Activated B cell treated with CpG ODN at 0.5 μM for 24 hours (primary cell): Measurements from ENCODE around the gene RPUSD3. TPM values are rescaled to one million over a fixed set of nuclear protein-coding genes. Genes with fewer than 3 reads are reported as not detected.

Experiments
- ATAC-seq: fragments of 200-7000 bp; cut with Tn5 transposase; one replicate; pipeline ENCODE4 v1.10.0; 2021; ENCODE audit warnings: low read depth, mild to moderate bottlenecking, moderate library complexity
- CTCF ChIA-PET: fragments of 350-600 bp; sonication (Branson Sonifier 250); formaldehyde crosslinking; loops from one replicate; lab custom pipeline; 2021; ENCODE audit warnings: antibody characterized with exemption; lab: Charles Lee
- POLR2A ChIA-PET: fragments of 350-600 bp; sonication (Branson Sonifier 250); formaldehyde crosslinking; loops from one replicate; lab custom pipeline; 2021; ENCODE audit warnings: antibody characterized with exemption; lab: Charles Lee
- DNase-seq: peaks from one replicate; pipeline ENCODE4 v3.0.0; 2022
- H3K27ac Mint-ChIP-seq: one replicate; pipeline ENCODE4 v1.8.0; 2020; ENCODE audit warnings: mixed read lengths
- H3K27me3 Mint-ChIP-seq: one replicate; pipeline ENCODE4 v1.8.0; 2021; ENCODE audit warnings: mixed read lengths
- H3K36me3 Mint-ChIP-seq: one replicate; pipeline ENCODE4 v1.8.0; 2021; ENCODE audit warnings: low read depth, mixed read lengths
- H3K4me1 Mint-ChIP-seq: one replicate; pipeline ENCODE4 v1.8.0; 2021; ENCODE audit warnings: mixed read lengths
- H3K4me3 Mint-ChIP-seq: one replicate; pipeline ENCODE4 v1.8.0; 2020; ENCODE audit warnings: mild to moderate bottlenecking, mixed read lengths
- H3K9me3 Mint-ChIP-seq: one replicate; pipeline ENCODE4 v1.8.0; 2020; ENCODE audit warnings: mixed read lengths
- CTCF ChIP-seq: fragments of 200-600 bp; IDR thresholded peaks from one replicate; pipeline ENCODE4 v1.8.0; 2022; ENCODE audit warnings: antibody characterized with exemption, mild to moderate bottlenecking
- intact Hi-C: fragments of 100-400 bp; cut with micrococcal nuclease; formaldehyde crosslinking; loops from one replicate; pipeline ENCODE4 v1.15.1; 2024
- total RNA-seq: library from RNA; stranded (reverse); gene quantifications from 2 replicates; pipeline ENCODE4 v1.2.3, GENCODE V29; 2022

The RPUSD3 gene
- total RNA-seq, 1 donor from 2014 or later, result 55.7 TPM

- no peaks in the 10 kb centered on the region for H3K27me3 Mint-ChIP-seq
- H3K36me3 Mint-ChIP-seq, result peaks cover 61% of the 10 kb centered on the region
- H3K27ac Mint-ChIP-seq, result no peak overlapping the region
- ATAC-seq (no peak), DNase-seq (no peak)
- ChIA-PET POLR2A (interaction anchor here (1.1 kb wide), 1 partner anchor 50 kb away, joined by 4 read pairs; no protein-coding TSS in a partner anchor), CTCF (no interaction called here)
- TF ChIP-seq CTCF, result no peak
- no peaks in the 10 kb centered on the region for H3K9me3 Mint-ChIP-seq
- no peaks in the 10 kb centered on the region for H3K4me1 Mint-ChIP-seq
- intact Hi-C loops, result no loop called here
- H3K4me3 Mint-ChIP-seq, result no peak overlapping the region
Observed at GRCh38 chr3:9834520-9835380, 9.1 kb downstream of the RPUSD3 start.

DNA sequence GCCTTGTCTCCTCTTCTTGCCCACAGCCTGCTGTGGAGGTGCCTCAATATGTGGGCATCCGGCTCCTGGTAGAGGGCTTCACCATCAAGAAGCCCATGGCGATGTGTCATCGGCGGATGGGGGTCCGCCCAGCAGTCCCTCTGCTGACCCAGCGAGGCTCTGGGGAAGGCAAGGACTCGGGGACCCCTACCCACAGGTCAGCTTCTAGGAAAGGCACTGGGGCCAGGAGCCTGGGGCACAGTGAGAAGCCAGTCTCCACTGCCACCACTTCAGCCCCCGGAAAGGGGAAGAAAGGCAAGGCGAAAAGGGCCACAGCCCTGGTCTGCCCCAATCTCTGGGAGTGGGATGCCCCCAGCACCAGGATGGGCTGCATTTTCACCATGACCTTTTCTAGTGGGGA lies 10.7 kb downstream of the RPUSD3 start:
- no peak for TF ChIP-seq CTCF
- Mint-ChIP-seq H3K27me3 (no peaks in the 10 kb centered on the region), H3K4me3 (no peak overlapping the region), H3K4me1 (no peaks in the 10 kb centered on the region), H3K9me3 (no peaks in the 10 kb centered on the region), H3K36me3 (peaks cover 56% of the 10 kb centered on the region), H3K27ac (no peak overlapping the region)
- ChIA-PET CTCF (no interaction called here), POLR2A (no interaction called here)
- intact Hi-C loops, result no loop called here
- no peak for ATAC-seq
- no peak for DNase-seq

DNA sequence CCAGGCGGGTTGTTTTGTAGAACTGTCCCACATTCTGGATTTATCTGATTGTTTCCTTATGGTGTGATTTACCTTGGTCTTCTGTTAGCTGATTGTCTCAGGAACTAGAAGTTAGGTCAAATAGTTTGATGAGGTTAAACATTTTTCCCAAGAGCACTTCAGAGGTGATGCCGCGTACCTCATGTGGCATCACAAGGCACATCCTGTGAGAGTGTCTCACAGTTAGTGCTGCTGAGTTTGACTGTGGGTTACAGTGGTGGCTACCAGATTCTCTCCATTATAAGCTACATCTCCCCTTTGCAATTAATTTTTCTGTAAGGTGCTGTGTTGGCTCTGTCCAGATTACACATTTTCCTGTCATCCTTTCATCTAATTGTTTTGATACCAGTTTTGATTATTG lies 12.6 kb downstream of the RPUSD3 start:
- DNase-seq (no peak), ATAC-seq (no peak)
- POLR2A ChIA-PET, result interaction anchor here (0.7 kb wide), 1 partner anchor 51 kb away, joined by 5 read pairs; no protein-coding TSS in a partner anchor
- Mint-ChIP-seq H3K36me3 (peaks cover 50% of the 10 kb centered on the region), H3K4me1 (no peaks in the 10 kb centered on the region), H3K9me3 (no peaks in the 10 kb centered on the region), H3K27ac (no peak overlapping the region), H3K4me3 (no peak overlapping the region), H3K27me3 (no peaks in the 10 kb centered on the region)
- TF ChIP-seq CTCF, result no peak
- CTCF ChIA-PET, result no interaction called here
- intact Hi-C loops, result no loop called here

- intact Hi-C loops, result no loop called here
- ATAC-seq (no peak), DNase-seq (no peak)
- no peaks in the 10 kb centered on the region for H3K27me3 Mint-ChIP-seq
- no peak overlapping the region for H3K4me3 Mint-ChIP-seq
- no peaks in the 10 kb centered on the region for H3K4me1 Mint-ChIP-seq
- H3K9me3 Mint-ChIP-seq, result no peaks in the 10 kb centered on the region
- peaks cover 31% of the 10 kb centered on the region for H3K36me3 Mint-ChIP-seq
- TF ChIP-seq CTCF, result no peak
- CTCF ChIA-PET, result no interaction called here
- H3K27ac Mint-ChIP-seq, result no peak overlapping the region
- POLR2A ChIA-PET, result interaction anchor here (0.6 to 1.1 kb wide), 2 partner anchors 11 to 327 kb away, joined by 3 read pairs; no protein-coding TSS in a partner anchor
Observed at GRCh38 chr3:9828801-9829755, 14.7 kb downstream of the RPUSD3 start.
